ENCODE measurements around the gene LINGO3.

The LINGO3 gene

DNA sequence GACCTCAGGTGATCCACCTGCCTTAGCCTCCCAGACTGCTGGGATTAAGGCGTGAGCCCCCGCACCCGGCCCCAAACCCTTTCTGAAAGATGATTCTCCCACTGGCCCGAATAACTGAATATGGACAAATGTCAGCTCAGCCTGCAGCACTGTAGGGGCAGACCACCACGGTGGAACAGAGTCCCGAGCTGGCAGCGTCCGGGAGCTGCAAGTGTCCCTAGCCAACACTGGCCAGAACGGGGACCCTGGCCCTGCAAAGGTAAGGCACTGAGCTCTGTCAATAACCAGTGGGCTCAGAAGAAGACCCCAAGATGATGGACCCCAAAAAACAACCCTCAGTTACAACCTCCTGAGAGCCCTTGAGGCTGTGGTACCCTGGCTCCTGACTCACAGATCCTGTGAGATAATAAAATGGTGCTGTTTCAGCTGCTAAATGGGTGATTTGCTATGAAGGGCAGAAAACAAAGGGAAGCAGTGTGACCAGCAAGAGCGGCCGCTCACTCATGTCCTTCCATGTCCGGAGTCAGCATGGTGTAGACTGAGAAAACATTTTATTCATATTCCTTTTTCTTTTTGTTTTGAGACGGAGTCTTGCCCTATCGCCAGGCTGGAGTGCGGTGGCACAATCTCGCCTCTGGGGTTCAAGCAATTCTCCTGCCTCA is 18.9 kb upstream of the LINGO3 start:
- DNase-seq (ENCODE audit: low read depth) = no peak

DNA sequence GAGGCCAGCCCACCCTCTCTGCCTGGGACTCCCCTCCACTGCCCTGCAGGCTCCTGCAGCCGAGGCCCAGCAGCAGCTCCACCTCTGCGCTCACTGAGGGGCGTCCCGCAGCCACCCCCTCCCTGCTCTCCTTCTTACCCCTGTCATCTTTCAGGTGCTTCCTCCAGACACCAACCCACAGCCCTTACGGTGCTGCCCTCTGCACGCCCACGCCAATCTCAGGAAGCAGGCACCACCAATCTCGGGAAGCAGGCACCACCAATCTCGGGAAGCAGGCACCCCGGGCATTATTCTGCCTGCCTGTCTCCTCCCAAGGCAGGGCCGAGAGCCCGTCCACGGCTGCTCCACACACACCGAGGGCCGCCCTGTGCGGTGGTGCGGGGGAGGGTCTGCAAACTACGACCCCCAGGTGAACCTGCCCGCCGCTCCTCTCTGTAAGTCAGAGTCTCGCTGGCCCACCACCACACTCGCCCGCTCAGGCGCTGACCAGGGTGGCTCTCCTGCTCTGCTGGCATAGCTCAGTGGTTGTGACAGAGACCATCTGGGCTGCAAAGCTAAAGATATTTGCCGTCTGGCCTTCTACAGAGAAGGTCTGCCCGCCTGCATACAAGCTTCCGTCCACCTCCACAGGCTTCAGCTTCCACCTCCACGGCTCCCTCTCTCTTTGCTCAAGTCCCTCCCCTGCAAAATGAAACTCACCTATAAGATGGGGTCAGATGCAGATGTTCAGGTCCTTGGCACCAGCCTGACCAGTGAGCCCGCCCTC is 17.5 kb upstream of the LINGO3 start:
- no peak for DNase-seq (ENCODE audit: low read depth)

DNA sequence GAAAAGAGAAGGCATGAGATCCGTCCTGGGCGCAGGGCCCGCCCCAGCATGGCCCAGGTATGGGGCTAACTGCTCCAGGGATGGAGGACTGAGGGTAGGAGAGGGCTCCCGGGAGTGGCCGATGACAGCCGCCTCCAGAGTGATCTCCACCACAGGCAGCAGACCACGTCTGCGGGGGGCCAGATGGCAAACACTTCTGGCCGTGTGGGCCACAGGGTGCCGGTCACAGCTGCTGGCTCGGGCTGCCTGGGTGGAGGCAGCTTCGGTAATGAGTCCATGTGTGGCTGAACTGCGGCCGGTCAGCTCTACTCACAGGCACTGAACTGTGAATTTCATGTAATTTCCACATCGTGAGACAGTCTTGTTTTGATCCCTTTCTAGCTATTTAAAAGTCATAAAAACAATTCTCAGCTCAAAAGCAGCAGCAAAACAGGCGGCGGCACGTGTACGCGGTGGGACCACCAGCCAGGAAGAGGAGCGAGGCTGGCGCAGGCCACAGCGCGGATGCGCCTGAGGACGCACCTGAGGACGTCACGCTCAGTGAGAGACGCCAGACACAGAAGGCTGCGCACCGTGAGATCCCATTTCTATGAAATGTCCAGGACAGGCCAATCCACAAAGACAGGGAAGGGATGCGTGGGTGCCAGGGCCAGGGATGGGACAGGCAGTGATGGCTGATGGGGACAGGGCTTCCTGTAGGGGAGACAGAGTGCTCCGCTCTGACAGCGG is 16.4 kb upstream of the LINGO3 start:
- DNase-seq (ENCODE audit: low read depth) = no peak

DNA sequence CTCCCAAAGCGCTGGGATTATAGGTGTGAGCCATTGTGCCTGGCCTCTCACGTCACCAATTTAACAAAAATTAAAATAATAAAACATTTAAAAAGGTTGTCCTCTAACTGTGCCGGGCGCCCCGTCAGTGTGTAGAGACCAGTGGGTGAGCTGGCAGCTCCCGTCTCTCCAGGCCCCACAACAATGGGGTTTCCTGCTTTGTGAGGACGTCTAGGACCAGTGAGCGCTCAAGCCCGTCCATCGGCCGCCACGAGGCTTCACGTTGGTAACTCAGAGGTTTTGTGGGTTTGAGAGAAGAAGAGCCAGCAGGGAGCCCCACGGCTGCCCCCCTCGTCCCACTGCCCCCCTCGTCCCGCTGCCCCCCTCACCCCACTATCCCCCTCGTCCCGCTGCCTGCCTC is 15.8 kb upstream of the LINGO3 start:
- DNase-seq (ENCODE audit: low read depth) = no peak

DNA sequence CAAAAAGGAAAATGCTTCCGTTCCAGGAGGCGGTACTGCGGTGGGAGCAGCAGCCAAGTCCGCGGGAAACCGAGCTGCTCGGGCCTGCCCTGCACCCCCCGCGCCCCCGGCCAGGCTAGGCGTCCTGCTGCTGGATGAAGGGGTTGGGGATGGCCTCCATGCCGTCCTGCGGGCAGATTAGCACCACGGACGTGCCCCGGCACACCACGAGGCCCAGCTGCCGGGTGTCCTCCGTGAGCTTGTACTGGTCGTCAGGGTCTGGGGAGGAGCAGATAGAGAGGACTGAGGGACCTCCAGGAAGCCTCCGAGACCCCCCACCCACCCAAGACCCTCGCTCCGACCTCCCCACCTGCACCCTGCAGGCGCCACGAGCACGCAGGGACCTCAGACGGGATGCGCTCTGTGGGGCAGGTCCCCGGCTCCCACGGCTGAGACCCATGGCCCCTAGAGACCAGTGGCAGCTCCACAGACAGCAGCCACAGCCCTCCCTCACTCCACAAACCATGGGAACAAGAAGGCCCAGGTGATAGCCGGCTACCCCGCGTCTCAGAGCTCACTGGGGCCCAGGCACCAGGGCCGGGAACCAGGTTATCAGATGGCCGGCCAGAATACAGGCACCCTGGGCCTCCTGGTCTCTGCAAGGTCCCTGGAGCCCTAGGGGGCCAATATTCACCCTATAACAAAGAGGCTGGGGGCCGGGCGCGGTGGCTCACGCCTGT is 13.8 kb upstream of the LINGO3 start:
- no peak for DNase-seq (ENCODE audit: low read depth)

DNA sequence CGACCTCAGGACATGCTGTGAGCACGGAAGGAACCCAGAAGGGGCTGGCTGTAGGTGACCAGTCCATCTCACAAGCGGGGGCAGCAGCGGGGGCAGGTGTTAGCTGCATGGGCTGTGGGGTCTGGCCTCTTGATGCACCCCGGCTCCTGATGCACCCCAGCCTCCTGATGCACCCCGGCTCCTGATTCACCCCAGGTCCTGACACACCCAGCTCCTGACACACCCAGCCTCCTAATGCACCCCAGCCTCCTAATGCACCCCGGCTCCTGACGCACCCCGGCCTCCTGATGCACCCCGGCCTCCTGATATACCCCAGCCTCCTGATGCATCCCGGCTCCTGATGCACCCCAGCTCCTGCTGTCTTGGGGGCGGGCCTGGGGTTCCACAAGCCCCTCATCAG is 13.0 kb upstream of the LINGO3 start:
- no peak for DNase-seq (ENCODE audit: low read depth)

DNA sequence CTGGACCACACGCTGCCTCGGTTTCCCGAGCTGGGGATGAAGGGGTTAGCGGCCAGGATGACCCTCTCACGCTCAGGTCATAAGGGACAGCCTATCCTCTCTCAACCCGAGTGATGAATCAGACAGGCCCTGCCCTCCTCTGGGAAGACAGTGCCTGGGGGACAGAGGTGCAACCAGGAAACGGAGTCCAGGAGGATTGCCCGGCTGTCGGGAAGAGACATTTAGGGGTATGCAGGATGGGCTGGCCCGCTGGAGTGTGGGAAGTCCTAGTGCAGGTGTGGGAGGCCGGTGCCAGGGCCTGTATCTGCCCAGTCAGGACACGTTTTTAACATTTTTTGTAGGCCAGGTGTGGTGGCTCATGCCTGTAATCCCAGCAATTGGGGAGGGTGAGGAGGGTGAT is 12.1 kb upstream of the LINGO3 start:
- DNase-seq (ENCODE audit: low read depth) = no peak

DNA sequence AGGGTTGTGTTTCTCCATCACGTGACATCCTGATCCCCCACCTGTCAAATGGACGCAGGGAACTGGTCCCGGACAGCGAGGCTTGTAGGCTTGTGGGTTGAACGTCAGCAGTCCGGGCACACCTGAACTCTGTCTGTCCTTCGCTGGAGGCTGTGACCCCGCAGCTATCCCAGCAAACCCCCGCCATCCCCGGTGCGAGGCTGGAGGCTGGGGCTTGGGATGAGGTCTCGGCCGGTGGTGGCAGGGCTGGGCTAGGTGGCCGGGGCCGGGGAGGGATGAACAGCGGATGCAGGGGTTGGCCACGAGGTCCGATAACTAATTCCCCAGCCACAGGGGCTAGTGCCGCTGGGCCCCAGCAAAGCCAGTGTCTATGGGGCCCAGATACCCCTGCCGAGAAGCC is 11.6 kb upstream of the LINGO3 start:
- DNase-seq (ENCODE audit: low read depth) = no peak

DNA sequence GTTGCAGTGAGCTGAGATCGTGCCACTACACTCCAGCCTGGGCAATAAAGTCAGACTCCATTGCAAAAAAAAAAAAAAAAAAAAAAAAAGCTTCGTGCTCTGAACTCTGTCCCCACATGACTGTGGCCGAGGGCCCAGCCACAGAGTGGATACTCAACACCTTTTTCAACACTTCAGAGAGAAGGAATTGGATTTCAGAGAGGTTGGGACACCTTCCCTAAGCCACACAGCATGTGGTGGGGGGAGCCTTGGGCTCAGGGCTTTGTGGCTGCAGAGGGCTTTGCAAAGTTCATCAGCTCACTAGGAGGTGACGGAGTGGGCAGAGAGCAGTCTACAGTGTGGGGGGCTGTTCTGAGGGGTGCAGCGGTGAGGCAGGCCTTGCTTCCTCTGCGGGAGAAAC is 11.0 kb upstream of the LINGO3 start:
- DNase-seq (ENCODE audit: low read depth) = no peak

DNA sequence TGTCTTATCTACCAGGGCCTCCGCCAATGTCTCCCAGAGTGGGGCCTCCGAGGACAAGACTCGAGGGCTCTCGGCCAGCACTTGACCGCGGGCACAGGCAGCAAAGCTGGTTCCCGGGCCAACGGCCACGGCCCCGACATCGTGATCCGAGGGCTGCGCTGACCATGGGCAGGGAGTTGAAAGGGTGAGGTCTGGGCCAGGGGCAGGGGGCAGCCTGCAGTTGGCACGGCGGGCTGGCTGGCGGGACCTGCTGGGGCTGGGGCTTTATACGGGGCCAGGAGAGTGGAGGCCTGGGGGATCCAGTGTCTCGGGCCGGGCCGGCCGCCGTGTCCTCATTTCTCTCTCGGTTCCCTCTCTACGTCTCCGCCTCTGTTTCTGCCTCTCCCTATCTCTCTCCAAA is 9.8 kb upstream of the LINGO3 start:
- DNase-seq (ENCODE audit: low read depth) = no peak

DNA sequence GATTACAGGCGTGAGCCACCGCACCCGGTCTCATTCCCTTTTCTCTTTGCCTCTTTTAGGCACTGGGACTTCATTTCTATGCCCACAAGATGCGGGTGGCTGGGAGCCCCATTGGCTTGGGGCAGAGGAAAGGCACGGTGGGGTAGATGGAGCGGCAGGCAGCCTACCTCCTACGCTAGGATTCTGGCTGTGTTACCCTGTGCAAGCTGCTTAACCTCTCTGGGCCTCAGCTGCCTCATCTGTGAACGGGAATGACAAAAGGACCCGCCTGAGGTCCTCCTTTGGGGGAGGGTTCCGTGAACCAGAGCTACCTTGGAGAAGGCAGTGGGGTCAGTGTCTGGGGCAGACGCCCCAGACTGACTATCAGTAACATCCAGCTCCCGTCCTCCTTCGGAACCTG is 9.3 kb upstream of the LINGO3 start:
- no peak for DNase-seq (ENCODE audit: low read depth)

DNA sequence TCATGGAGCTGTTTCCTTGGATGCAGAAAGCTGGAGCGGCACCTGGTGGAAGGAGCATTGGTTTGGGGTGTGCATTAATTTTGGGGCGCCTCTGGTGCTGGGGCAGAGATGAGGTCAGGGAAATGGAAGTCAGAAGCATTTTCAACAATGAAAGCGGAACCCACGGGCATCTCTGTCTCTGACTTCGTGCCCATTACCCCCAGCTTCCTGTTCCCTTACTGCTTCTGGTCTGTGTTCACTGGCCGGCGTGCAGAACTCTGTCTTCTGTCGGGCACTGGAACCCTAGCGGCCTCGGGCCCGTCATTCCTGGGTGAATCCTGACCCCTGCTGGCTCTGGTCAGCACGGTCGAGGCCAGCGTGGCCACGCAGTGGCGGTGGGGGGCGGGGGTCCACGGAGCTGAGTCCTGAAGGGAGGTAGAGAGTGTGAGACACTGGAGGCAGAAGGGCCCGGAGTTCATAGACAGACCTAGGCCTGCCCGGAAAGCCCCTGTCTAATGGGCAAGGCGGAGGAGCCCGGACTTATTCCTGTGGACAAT is 7.9 kb upstream of the LINGO3 start:
- DNase-seq (ENCODE audit: low read depth) = no peak

DNA sequence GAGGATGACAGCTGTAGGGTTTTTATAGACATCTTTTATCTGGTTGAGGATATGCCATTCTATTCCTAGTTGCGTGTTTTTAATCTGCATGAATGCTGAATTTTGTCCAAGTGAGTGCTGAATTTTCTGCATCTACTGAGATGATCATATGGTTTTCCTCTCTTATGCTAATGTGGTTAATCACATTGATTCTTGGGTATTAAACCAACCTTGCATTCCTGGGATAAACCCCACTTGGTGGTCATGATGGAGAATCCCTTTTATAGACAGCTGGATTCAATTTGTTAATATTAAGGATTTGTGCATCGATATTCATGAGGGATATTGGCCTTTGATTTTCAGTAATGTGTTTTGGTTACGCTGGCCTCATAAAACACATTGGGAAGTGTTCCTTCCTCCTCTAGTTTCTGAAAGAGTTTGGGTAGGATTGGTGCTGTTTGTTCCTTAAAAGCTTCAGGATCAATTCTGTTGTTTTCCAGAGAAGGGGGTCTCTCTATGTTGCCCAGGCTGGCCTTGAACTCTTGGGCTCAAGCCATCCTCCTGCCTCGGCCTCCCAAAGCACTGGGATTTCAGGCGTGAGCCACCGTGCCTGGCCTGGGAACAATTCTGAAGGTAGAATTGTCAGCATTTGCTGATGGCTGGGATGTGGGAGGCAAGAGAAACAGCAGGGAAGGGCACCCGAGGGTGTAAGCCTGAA is 7.3 kb upstream of the LINGO3 start:
- no peak for DNase-seq (ENCODE audit: low read depth)

DNA sequence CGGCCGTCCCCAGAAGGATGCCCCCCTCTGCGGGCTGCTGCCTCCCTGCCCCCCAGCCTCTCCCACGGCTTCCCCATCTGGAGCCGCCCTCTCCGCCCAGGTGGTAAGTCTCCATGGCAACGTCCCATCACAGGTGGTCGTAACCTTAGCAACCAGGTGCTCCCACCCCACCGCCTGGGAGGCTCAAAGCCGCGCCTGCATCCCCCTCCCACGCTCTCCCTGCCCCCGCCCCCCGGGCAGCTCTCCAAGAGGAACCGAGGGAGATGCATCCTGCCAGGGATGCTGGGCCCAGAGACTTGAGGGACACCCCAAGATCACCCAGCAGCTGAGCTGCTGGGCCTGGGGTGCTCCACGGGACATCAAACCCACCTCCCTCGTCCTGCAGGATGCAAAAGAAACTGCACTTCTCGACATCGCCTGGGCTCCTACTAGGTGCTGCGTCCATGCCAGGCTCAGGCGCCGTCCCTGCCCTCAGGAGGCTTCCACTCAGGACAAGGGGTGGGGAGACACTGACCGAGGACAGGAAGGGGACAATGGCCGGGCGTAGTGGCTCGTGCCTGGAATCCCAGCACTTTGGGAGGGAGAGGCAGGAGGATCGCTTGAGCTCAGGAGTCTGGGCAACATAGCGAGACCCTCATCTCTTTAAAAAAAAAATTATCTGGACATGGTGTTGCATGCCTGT is 5.0 kb upstream of the LINGO3 start:
- DNase-seq (ENCODE audit: low read depth) = no peak

DNA sequence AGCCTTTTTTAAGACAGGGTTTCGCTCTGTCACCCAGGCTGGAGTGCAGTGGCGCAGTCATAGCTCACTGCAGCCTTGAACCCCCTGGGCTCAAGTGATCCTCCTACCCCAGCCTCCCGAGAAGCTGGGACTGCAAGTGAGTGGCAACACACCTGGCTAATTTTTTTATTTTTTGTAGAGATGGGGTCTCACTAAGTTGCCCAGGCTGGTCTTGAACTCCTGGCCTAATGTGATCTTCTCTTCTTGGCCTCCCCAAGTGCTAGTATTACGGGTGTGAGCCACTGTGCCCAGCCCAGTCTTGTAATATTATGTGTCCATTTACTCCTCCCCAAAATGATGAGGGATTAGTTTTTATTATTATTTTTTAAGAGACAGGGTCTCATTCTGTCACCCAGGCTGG is 3.1 kb upstream of the LINGO3 start:
- no peak for DNase-seq (ENCODE audit: low read depth)

DNA sequence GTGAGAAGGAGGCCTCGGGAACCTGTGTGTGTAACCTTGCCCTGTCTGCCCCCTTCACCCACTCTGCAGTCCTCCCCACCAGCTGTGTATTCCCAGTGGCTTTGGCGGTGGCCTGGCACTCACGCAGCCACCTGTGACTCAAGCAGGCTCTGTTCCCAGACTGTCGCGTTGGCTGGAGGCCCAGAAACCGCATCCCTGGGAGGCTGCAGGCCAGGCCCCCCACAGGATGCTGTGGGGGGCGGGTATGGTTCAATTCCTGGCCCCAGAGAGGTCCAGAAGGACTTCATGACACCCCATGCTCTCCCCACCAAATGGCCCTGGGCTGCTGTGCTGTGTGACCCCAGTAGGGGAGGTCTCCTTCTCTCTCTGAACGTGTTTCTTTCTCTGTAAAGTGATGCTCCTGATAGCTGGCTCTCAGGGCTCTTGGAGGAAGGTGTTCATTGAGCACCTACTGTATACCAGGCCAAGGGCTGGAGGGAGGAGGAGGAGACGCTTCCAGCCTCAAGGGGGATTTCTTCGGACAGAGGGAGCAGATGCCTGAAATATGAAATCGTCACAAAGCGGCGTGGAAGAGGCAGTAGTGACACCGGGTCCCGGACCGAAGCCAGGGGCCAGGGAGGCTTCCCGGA is 1.9 kb upstream of the LINGO3 start:
- no peak for DNase-seq (ENCODE audit: low read depth)

DNA sequence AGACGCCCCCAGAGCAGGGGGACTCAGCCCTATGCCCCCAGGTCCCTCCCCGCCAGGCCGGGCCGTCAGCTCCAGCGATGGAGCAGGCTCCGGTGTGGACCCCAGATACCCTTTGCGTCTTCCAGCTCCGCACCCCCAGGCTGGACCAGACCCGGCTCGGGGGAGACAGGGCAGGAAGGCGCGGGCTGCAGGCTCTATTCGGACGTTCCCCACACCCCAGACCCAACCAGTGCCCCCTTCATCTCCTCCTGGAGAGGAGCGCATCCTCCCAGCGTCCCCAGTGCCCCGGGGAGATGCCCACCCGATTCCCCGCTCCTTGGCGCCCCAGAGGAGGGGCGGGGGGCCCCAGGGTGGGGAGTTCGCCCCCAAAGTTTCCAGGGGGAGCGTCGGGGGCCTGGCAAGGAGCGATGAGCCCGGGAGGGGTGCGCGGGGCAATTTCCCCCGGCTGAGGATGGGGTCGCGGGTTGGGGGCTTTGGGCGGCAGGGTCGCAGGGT is 389 bp downstream of the LINGO3 start:
- no peak for DNase-seq (ENCODE audit: low read depth)

DNA sequence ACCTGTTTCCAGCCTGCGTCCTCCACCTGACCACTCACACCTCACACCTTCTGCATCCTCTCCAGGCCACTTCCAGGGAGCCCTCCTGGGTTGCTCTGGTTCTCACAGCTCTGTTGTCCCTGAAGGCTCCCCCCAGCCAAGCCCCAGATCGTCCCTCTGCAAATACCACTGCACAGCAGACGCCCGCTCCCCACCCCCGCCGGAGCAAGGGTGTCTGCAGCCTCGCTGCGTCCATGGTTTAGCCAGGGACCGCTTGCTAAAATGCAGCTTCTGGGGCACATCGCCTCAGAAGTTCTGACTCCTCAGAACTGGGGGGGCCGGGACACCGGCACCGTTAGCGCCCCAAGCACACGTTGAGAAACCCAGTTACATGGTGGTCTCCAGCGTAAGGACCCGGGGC is 983 bp downstream of the LINGO3 start:
- no peak for DNase-seq (ENCODE audit: low read depth)

DNA sequence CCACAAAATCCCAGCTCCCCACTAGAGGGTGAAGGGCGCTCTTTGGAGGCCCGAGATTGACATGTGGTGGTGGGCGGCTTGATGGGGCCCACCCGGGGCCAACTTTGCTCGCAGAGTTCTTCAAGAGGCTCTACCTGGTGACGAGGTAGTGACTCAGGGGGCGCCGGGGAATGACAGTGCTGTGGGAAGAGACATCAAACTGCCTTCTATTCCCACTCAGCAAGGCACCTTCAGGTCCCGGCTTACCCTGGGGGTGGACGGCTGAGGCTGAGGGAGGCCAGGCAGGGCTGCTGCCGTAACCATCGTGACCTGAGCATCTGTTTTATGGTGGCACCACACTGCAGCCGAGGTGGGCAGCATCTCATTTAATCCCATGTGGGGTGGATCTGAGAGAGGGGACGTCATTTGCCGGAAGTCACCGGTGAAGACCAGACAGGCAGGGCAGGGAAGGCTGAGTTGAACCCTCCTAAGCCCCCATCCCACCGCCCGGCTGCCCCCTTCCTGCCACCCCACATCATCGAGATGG is 1.6 kb downstream of the LINGO3 start:
- DNase-seq (ENCODE audit: low read depth) = no peak
